AG04450 (cell line): ENCODE results near the gene MYO1B. TPM values are rescaled to one million over a fixed set of nuclear protein-coding genes. Genes with fewer than 3 reads are reported as not detected.

Experiments used
- CTCF ChIA-PET: fragments of 300-600, 350-600 bp; formaldehyde crosslinking; extraction: SDS; loops from one replicate; lab custom pipeline; 2022; ENCODE audit warnings: antibody characterized with exemption, inconsistent platforms; lab: Charles Lee
- POLR2A ChIA-PET: fragments of 350-600 bp; formaldehyde crosslinking; extraction: SDS; loops from one replicate; lab custom pipeline; 2021; ENCODE audit warnings: antibody characterized with exemption, inconsistent platforms; lab: Yijun Ruan, JAX
- DNase-seq: peaks from one replicate; pipeline ENCODE4 v3.0.0-alpha.2; 2011; ENCODE audit warnings: low read depth, low spot score
- H3K27ac ChIP-seq: one replicate; pipeline ENCODE4 v1.5.1; 2012; ENCODE audit warnings: low read depth, low read length, control low read depth
- H3K27me3 ChIP-seq: one replicate; pipeline ENCODE4 v1.6.0; 2012; ENCODE audit warnings: low read length; ENCODE audit not compliant: control insufficient read depth, insufficient read depth
- H3K4me3 ChIP-seq: 2 replicates; pipeline ENCODE4 v1.5.1; 2011; ENCODE audit warnings: mild to moderate bottlenecking, low read depth, low read length, control low read depth
- H3K9me3 ChIP-seq: 2 replicates; pipeline ENCODE4 v1.5.1; 2012; ENCODE audit warnings: low read length; ENCODE audit not compliant: control insufficient read depth, insufficient read depth
- polyA plus RNA-seq: library from polyadenylated mRNA; depleted of rRNA; stranded (reverse); fragments of >200 nt; gene quantifications from 2 replicates; pipeline ENCODE4 v1.2.3, GENCODE V29; 2011
- TF ChIP-seq, protein P1 (sequence below): IDR thresholded peaks from 2 replicates; pipeline ENCODE4 v1.5.1; 2011; ENCODE audit warnings: low read depth, low read length, control low read depth, inconsistent platforms

The MYO1B gene
- polyA plus RNA-seq, 1 experiment: 149 TPM

DNA sequence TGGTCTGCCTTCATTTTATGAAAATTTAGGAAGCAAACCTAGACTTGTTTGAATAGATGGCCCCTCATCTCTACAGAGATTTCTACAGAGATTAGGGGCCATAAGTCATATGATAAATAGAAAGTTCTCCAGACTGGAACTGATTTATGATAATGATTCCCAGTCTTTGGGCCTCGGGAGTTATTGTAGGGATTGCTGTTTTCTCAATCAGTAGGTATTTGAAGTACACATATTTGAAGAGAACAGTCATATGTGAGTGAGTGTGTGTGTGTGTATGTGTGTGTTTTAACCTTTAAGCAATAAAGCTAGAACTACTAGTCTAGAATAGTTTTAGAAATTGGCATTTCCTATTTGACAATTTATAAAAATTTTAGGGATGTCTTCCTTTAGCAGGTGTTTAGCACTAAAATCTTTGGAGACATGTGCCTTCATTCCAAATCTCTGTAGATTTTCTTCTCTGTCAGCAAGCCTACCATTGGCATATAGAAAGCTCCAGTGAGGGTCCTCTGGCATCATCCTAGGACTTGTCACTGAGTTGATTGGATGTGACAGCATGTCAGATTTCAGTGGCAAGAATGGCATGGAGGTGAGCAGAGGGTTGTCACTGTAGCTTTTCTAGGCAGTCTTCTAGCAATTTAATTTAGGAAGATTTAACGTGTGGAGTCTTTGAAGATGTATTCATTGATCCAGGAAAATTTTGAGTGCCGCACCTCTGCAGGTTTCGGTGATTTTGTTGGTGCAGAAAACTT, 71.2 kb downstream of the MYO1B start:
- CTCF ChIA-PET: no interaction called here
- POLR2A ChIA-PET: interaction anchor here (1.0 kb wide), 2 partner anchors 70 to 151 kb away, joined by 3 read pairs; no protein-coding TSS in a partner anchor
- H3K4me3 ChIP-seq: no peak overlapping the region
- H3K27ac ChIP-seq: no peak overlapping the region
- DNase-seq: no peak
- H3K27me3 ChIP-seq: no peaks in the 10 kb centered on the region
- TF ChIP-seq, protein P1, sequence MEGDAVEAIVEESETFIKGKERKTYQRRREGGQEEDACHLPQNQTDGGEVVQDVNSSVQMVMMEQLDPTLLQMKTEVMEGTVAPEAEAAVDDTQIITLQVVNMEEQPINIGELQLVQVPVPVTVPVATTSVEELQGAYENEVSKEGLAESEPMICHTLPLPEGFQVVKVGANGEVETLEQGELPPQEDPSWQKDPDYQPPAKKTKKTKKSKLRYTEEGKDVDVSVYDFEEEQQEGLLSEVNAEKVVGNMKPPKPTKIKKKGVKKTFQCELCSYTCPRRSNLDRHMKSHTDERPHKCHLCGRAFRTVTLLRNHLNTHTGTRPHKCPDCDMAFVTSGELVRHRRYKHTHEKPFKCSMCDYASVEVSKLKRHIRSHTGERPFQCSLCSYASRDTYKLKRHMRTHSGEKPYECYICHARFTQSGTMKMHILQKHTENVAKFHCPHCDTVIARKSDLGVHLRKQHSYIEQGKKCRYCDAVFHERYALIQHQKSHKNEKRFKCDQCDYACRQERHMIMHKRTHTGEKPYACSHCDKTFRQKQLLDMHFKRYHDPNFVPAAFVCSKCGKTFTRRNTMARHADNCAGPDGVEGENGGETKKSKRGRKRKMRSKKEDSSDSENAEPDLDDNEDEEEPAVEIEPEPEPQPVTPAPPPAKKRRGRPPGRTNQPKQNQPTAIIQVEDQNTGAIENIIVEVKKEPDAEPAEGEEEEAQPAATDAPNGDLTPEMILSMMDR: no peak
- no peaks in the 10 kb centered on the region for H3K9me3 ChIP-seq

DNA sequence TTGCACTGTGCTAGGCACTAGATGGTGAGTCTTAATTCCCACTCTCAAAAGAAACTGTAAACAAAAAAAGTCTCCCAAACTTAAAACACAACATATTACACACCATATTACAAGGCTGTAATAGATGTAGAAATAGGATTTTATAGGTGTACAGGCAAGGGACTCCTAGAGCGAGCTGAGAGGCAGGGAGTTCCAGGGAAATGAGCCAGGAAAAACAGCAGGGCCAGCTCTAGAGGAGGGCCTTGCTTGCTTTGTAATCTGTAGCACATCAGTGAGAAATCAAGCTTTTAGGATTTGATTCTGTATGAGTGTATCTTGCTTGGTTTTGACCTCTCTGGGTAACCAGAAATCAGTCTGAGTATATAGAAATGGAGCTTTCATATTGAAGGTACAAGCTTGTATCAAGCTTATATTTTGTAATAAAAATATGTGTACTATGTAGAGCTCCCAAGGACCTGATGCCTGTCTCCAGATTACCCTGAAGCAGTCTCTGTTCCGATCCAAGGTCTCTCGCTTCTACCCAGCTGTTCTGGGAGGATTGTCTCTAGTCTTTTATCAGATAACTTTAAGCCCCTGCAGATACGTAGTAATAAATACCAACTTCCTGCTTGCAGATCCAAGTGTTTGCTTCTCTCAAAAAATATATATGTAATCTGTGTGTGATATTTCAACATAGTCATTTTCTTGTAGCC, 73.0 kb downstream of the MYO1B start:
- ChIA-PET POLR2A (interaction anchor here (0.9 to 2.2 kb wide), 6 partner anchors 14 to 83 kb away, joined by 3 to 7 read pairs (median 4); no protein-coding TSS in a partner anchor), CTCF (interaction anchor here (0.7 to 1.1 kb wide), 3 partner anchors 48 to 184 kb away, joined by 3 read pairs; no protein-coding TSS in a partner anchor)
- H3K9me3 ChIP-seq: no peaks in the 10 kb centered on the region
- no peaks in the 10 kb centered on the region for H3K27me3 ChIP-seq
- H3K4me3 ChIP-seq: no peak overlapping the region
- TF ChIP-seq, protein P1: no peak
- peak overlapping the region; percentile 58 for H3K27ac ChIP-seq
- DNase-seq: no peak

DNA sequence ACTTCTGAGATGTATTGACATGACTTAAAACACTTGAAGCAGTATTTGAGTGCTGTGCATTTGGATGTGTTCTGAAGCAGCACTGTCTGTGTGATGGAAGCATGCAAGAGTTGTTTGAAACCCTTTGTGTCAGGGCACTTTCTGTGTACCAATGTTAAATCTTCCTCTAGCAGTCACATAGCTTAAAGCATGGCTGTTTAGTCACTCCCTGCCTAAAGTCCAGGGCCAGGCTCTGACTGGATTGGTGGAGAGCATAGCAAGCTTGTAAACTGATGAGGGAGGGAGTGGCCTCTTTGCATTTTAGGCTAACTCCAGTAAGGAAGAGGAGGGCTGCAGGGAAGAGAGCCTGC, 73.5 kb downstream of the MYO1B start:
- no peak overlapping the region for H3K27ac ChIP-seq
- H3K27me3 ChIP-seq: no peaks in the 10 kb centered on the region
- TF ChIP-seq, protein P1: no peak
- POLR2A ChIA-PET: interaction anchor here (1.0 to 2.2 kb wide), 5 partner anchors 23 to 82 kb away, joined by 3 to 7 read pairs (median 3); no protein-coding TSS in a partner anchor
- no peak overlapping the region for H3K4me3 ChIP-seq
- no peaks in the 10 kb centered on the region for H3K9me3 ChIP-seq
- CTCF ChIA-PET: interaction anchor here (0.9 to 1.1 kb wide), 2 partner anchors 48 to 100 kb away, joined by 3 read pairs; no protein-coding TSS in a partner anchor
- no peak for DNase-seq

DNA sequence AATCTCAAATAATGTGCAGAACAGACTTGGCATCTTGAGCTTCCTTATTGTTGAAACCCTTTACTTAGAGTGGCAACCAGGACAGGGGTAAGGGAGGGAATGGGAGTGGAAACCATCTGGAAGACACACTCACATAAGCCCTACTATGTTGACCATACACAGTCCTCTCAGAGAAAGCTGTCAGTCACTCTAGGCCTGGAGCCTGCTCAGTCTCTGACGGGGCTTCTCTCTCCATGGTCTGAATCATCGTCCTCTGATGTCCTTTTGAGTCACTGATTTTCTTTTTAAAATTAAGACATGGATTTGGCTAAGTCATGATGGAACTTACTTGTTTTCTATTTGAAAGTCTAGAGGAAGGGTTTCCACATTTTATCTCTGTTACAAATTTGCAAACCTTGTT, 74.0 kb downstream of the MYO1B start:
- Histone ChIP-seq H3K27ac (peak overlapping the region; percentile 49), H3K9me3 (no peaks in the 10 kb centered on the region), H3K27me3 (no peaks in the 10 kb centered on the region), H3K4me3 (no peak overlapping the region)
- CTCF ChIA-PET: interaction anchor here (0.9 kb wide), 1 partner anchor 101 kb away, joined by 3 read pairs; no protein-coding TSS in a partner anchor
- POLR2A ChIA-PET: interaction anchor here (1.0 to 2.2 kb wide), 4 partner anchors 24 to 73 kb away, joined by 3 to 7 read pairs (median 4); no protein-coding TSS in a partner anchor
- no peak for DNase-seq
- TF ChIP-seq, protein P1: no peak
